ENCODE measurements around the gene LRRC74B.
A peak's percentile ranks its signal among the peaks of the same experiment; 100 is the strongest.

The LRRC74B gene

DNA sequence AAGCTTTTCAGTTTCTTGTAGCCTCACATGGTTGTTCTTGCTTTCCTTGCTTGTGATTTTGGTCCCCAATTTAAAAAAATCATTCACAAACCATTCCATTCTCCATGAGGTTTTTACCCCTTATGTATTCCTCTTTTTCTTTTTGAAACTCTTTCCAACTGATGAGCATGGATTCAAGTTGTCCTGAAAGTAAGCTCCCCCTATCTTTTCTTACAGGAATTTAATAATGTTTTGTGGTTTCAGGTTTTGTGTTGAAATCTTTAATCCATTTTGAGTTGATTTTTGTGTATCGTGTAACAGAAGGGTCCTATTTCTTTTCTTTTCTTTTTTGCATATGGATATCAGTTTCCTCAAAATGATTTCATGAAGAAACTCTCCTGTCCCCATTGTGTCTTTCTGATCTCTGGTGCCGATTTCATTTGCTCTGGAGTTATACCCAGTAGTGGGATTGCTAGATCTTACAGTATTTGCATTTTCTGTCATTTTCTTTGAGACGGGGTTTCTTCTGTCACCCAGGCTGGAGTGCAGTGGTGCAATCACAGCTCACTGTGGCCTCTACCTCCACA is 58.5 kb downstream of the LRRC74B start:
- DNase-seq (ENCODE audit: low spot score) = no peak

DNA sequence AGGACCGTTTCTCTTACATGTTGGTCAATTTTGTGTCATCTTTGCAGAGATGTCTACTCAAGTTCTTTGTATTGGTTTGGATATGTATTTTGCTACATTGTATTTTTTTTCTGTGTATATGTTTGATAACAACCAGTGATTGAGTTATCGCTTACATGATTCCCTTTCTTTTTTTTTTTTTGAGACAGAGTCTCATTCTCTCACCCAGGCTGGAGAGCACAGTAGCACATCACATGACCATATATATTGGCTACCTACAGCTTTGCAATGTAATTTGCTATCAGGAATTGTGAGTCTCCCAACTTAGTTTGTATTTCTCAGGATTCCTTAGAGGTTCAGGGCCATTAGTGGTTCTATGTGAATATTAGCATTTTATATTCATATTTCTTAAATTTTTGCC is 59.5 kb downstream of the LRRC74B start:
- no peak for DNase-seq (ENCODE audit: low spot score)

DNA sequence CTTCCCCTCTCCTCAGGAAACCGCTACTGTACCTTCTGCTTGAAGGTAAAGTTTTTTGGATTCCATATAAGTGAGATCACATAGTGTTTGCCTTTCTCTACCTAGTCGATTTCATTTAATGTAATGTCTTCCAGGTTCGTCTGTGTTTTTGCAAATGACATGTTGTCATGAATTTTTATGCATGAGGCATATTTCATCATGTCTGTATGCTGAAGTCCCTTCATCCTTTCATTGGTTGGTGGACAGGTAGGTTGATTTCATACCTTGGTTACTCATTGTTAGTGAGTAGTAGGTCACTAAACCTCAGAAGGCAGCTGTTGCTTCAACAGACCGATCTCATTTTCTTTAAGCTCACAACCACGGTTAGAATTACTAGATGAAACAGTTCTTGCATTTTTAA is 60.3 kb downstream of the LRRC74B start:
- DNase-seq (ENCODE audit: low spot score) = peak; percentile 57

GRCh38 chr22:21108379-21109115 is 62.8 kb downstream of the LRRC74B start:
- no peak for DNase-seq (ENCODE audit: low spot score)

Data from kidney tubule cell (primary cell).